ENCODE results near the gene PRC1. TPM values are rescaled to one million over a fixed set of nuclear protein-coding genes. Genes with fewer than 3 reads are reported as not detected.
A peak's percentile ranks its signal among the peaks of the same experiment; 100 is the strongest.

The PRC1 gene
- total and polyA plus RNA-seq, 2 of the 13 experiments (the other 11 are each of a cell fraction or from before 2014, with no cell fraction given), result 137 to 162 TPM

- TF ChIP-seq ZNF737 (CRISPR knock-in tag; IDR thresholded peaks at IDR 0.05; ENCODE audit: borderline replicate concordance) (no peak), GTF3A (CRISPR knock-in tag; conservative IDR thresholded peaks at IDR 0.05) (no peak), SP5 (CRISPR knock-in tag; IDR thresholded peaks at IDR 0.05; ENCODE audit: borderline replicate concordance, low read depth) (no peak), RNF2 (conservative IDR thresholded peaks at IDR 0.05; ENCODE audit: low read depth) (no peak), REPIN1 (CRISPR knock-in tag; IDR thresholded peaks at IDR 0.05; ENCODE audit: borderline replicate concordance, low read depth) (peak; percentile 55; the same call in 1 of the 2 replicates), ZNF747 (CRISPR knock-in tag; IDR thresholded peaks at IDR 0.05; ENCODE audit: borderline replicate concordance) (peak; percentile 71; the same call in 1 of the 2 replicates), ZNF549 (CRISPR knock-in tag; IDR thresholded peaks at IDR 0.05) (no peak), ELF1 (CRISPR knock-in tag; IDR thresholded peaks at IDR 0.05) (peak; percentile 42; the same call in 1 of the 2 replicates), RFXANK (CRISPR knock-in tag; IDR thresholded peaks at IDR 0.05) (no peak), NRL (CRISPR knock-in tag; IDR thresholded peaks at IDR 0.05; ENCODE audit: borderline replicate concordance) (no peak), RAD21 (CRISPR knock-in tag; IDR thresholded peaks at IDR 0.05) (peak; percentile 82), ATF7 (IDR thresholded peaks at IDR 0.05) (no peak), ATF7 (CRISPR knock-in tag; IDR thresholded peaks at IDR 0.05) (no peak), STAG1 (CRISPR knock-in tag; IDR thresholded peaks at IDR 0.05) (peak; percentile 84), ZNF138 (CRISPR knock-in tag; IDR thresholded peaks at IDR 0.05; ENCODE audit: low read depth) (no peak), IRF2 (CRISPR knock-in tag; IDR thresholded peaks at IDR 0.05) (peak; percentile 61; the same call in 1 of the 2 replicates), KLF11 (CRISPR knock-in tag; IDR thresholded peaks at IDR 0.05) (no peak), ZNF362 (CRISPR knock-in tag; IDR thresholded peaks at IDR 0.05; ENCODE audit: borderline replicate concordance) (peak; percentile 40; the same call in 1 of the 2 replicates), NFYB (CRISPR knock-in tag; IDR thresholded peaks at IDR 0.05) (peak; percentile 50; the same call in 1 of the 2 replicates), MTA1 (CRISPR knock-in tag; IDR thresholded peaks at IDR 0.05; ENCODE audit: borderline replicate concordance) (peak; percentile 36; the same call in 1 of the 2 replicates), FOXC1 (CRISPR knock-in tag; IDR thresholded peaks at IDR 0.05; ENCODE audit: borderline replicate concordance) (0 out of 2 replicates have a peak, but pooled peaks have one; percentile 45), HNF4A (CRISPR knock-in tag; IDR thresholded peaks at IDR 0.05) (0 out of 2 replicates have a peak, but pooled peaks have one; percentile 20), YEATS2 (CRISPR knock-in tag; IDR thresholded peaks at IDR 0.05; ENCODE audit: borderline replicate concordance) (no peak)
- TF ChIP-seq, protein P1, sequence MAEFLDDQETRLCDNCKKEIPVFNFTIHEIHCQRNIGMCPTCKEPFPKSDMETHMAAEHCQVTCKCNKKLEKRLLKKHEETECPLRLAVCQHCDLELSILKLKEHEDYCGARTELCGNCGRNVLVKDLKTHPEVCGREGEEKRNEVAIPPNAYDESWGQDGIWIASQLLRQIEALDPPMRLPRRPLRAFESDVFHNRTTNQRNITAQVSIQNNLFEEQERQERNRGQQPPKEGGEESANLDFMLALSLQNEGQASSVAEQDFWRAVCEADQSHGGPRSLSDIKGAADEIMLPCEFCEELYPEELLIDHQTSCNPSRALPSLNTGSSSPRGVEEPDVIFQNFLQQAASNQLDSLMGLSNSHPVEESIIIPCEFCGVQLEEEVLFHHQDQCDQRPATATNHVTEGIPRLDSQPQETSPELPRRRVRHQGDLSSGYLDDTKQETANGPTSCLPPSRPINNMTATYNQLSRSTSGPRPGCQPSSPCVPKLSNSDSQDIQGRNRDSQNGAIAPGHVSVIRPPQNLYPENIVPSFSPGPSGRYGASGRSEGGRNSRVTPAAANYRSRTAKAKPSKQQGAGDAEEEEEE (CRISPR knock-in tag; IDR thresholded peaks at IDR 0.05; ENCODE audit: borderline replicate concordance), result no peak
- TF ChIP-seq, protein P2, sequence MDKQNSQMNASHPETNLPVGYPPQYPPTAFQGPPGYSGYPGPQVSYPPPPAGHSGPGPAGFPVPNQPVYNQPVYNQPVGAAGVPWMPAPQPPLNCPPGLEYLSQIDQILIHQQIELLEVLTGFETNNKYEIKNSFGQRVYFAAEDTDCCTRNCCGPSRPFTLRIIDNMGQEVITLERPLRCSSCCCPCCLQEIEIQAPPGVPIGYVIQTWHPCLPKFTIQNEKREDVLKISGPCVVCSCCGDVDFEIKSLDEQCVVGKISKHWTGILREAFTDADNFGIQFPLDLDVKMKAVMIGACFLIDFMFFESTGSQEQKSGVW (CRISPR knock-in tag; IDR thresholded peaks at IDR 0.05; ENCODE audit: borderline replicate concordance), result no peak
These were observed 38.8 kb upstream of the PRC1 start (continued) for GRCh38 chr15:91032919-91033803.

Data from HepG2 (cell line).